Measurements from ENCODE around the gene PCSK4.

GRCh38 chr19:1527650-1528309 lies 37.6 kb upstream of the PCSK4 start:
- TF ChIP-seq, protein P1, sequence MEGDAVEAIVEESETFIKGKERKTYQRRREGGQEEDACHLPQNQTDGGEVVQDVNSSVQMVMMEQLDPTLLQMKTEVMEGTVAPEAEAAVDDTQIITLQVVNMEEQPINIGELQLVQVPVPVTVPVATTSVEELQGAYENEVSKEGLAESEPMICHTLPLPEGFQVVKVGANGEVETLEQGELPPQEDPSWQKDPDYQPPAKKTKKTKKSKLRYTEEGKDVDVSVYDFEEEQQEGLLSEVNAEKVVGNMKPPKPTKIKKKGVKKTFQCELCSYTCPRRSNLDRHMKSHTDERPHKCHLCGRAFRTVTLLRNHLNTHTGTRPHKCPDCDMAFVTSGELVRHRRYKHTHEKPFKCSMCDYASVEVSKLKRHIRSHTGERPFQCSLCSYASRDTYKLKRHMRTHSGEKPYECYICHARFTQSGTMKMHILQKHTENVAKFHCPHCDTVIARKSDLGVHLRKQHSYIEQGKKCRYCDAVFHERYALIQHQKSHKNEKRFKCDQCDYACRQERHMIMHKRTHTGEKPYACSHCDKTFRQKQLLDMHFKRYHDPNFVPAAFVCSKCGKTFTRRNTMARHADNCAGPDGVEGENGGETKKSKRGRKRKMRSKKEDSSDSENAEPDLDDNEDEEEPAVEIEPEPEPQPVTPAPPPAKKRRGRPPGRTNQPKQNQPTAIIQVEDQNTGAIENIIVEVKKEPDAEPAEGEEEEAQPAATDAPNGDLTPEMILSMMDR (conservative IDR thresholded peaks at IDR 0.05): no peak
- TF ChIP-seq ZFX (IDR thresholded peaks at IDR 0.05): no peak

Measured in C4-2B (cell line).